Upper lobe of right lung (tissue), 1 donor: ENCODE measurements around the gene SRL. TPM values are rescaled to one million over a fixed set of nuclear protein-coding genes. Genes with fewer than 3 reads are reported as not detected.
A peak's percentile ranks its signal among the peaks of the same experiment; 100 is the strongest.

Experiments
- ATAC-seq: fragments of 200-7000 bp; cut with Tn5 transposase; one replicate; pipeline ENCODE4 v1.9.1; 2020; ENCODE audit warnings: mild to moderate bottlenecking, moderate library complexity
- DNase-seq: peaks from one replicate; pipeline ENCODE4 v3.0.0-alpha.2; 2020
- H3K27ac ChIP-seq: fragments of 200-600 bp; one replicate; pipeline ENCODE4 v1.8.0; 2022
- H3K27me3 ChIP-seq: fragments of 200-600 bp; one replicate; pipeline ENCODE4 v1.8.0; 2022; ENCODE audit warnings: mild to moderate bottlenecking
- H3K36me3 ChIP-seq: fragments of 200-600 bp; one replicate; pipeline ENCODE4 v1.8.0; 2022
- H3K4me1 ChIP-seq: fragments of 200-600 bp; one replicate; pipeline ENCODE4 v1.8.0; 2022
- H3K4me3 ChIP-seq: fragments of 200-600 bp; one replicate; pipeline ENCODE4 v1.8.0; 2022; ENCODE audit warnings: mild to moderate bottlenecking
- H3K9me3 ChIP-seq: fragments of 200-600 bp; one replicate; pipeline ENCODE4 v1.8.0; 2022
- intact Hi-C: fragments of 100-400 bp; cut with DNase I; formaldehyde crosslinking; loops from one replicate; pipeline ENCODE4 v1.11.0; 2022
- total RNA-seq: library from RNA; stranded (reverse); fragmentation: NEBNext Ultra II Directional; extraction: Animal tissue kit (Norgen Biotek cat#: 25700); gene quantifications from one replicate; pipeline ENCODE4 v1.2.1, GENCODE V29; 2021
- TF ChIP-seq, protein P1 (sequence below): fragments of 200-600 bp; IDR thresholded peaks from one replicate; pipeline ENCODE4 v1.8.0; 2022; ENCODE audit warnings: antibody characterized with exemption
- donor health status: DM: no; HTN: yes; CAD: no; lungs with severe emphysema.

Gene SRL
- total RNA-seq, 1 donor from 2014 or later = 0.64 TPM

DNA sequence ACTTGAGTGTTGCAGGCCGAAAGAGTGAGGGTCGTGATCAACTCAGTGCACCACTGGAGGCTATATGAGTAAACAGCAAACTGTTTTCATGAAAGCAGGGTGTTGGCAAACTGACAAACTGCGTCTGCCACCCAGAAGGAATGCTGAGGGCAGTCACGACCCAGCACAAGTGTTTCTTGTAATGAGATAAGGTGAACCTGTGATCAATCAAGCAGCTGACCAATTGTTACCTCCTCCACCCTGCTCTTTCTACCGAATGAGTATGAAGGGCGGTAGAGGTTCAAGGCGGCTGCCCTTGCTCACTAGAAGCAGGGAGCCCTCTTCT lies 5.5 kb upstream of the SRL start:
- intact Hi-C loops = no loop called here
- no peaks in the 10 kb centered on the region for H3K9me3 ChIP-seq
- ATAC-seq (peak; percentile 60), DNase-seq (no peak)
- no peaks in the 10 kb centered on the region for H3K36me3 ChIP-seq
- no peaks in the 10 kb centered on the region for H3K4me1 ChIP-seq
- H3K27ac ChIP-seq = peak overlapping the region; percentile 36
- no peaks in the 10 kb centered on the region for H3K27me3 ChIP-seq
- no peak overlapping the region for H3K4me3 ChIP-seq
- TF ChIP-seq, protein P1, sequence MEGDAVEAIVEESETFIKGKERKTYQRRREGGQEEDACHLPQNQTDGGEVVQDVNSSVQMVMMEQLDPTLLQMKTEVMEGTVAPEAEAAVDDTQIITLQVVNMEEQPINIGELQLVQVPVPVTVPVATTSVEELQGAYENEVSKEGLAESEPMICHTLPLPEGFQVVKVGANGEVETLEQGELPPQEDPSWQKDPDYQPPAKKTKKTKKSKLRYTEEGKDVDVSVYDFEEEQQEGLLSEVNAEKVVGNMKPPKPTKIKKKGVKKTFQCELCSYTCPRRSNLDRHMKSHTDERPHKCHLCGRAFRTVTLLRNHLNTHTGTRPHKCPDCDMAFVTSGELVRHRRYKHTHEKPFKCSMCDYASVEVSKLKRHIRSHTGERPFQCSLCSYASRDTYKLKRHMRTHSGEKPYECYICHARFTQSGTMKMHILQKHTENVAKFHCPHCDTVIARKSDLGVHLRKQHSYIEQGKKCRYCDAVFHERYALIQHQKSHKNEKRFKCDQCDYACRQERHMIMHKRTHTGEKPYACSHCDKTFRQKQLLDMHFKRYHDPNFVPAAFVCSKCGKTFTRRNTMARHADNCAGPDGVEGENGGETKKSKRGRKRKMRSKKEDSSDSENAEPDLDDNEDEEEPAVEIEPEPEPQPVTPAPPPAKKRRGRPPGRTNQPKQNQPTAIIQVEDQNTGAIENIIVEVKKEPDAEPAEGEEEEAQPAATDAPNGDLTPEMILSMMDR = no peak

DNA sequence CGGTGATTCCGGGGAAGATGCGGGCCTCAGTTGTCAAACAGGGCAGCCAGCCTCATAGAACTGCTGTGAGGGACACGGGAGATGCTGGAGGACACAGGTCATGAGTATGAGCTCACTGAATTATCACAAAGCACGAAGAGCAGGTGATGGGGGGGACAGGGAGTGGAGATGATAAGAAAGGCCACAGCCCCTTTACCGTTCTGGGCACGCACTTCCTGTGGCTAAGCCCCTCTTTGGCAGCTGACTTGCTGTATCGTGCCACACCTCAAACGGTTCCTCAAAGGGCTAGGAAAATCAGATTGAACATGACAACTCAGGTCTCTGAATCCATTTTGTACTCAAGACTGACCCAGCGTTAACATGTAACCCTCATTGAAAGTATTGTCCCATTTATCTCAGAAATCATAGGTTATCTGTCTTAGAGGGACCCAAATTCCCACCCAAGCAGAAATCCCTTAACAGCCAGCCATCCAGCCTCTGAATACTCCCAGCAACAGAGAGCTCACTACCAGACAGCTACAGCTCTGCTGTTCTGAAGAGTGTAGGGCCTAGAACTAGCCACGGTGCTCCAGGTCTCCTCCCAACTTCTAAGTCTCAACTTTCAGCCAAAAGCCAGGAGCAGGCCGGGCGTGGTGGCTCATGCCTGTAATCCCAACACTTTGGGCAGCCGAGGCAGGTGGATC lies 5.0 kb upstream of the SRL start:
- Histone ChIP-seq H3K36me3 (no peaks in the 10 kb centered on the region), H3K4me1 (no peaks in the 10 kb centered on the region), H3K9me3 (no peaks in the 10 kb centered on the region), H3K4me3 (no peak overlapping the region), H3K27me3 (no peaks in the 10 kb centered on the region), H3K27ac (peak overlapping the region; percentile 36)
- intact Hi-C loops = no loop called here
- DNase-seq (no peak), ATAC-seq (peak; percentile 56)
- TF ChIP-seq, protein P1 = no peak

DNA sequence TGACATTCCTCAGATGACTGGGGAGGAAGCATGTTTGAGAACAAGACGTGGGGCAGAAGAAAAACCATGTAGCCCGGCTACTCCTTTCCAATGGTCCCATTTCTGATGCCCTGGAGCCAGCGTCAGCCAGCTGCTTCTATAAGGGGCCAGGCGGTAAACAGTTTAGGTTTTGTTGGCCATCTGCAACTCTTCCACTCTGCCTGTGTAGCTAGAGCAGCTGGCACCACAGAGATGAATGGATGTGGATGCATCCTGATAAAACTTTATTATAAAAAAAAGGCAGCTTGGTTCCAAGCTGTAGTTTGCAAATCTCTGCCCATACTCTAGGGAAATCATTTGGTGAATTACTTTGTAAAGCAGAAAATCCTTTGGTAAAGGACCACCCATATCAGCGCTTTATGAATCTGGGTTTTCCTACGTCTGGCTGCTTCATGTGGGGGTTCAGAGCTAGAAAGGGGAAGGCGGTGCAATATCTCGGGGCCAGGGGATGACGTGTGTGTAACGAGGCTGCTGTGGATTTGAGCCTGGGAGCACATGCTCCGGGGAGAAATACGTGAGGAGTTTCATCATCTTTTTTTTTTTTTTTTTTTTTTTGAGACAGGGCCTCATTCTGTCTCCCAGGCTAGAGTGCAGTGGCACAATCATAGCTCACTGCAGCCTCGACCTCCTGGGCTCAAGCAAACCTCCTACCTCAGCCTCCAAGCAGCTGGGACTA lies 3.4 kb upstream of the SRL start:
- Histone ChIP-seq H3K4me1 (no peaks in the 10 kb centered on the region), H3K4me3 (no peak overlapping the region), H3K27ac (no peak overlapping the region), H3K27me3 (no peaks in the 10 kb centered on the region), H3K9me3 (no peaks in the 10 kb centered on the region), H3K36me3 (no peaks in the 10 kb centered on the region)
- ATAC-seq = no peak
- no peak for DNase-seq
- TF ChIP-seq, protein P1 = no peak
- intact Hi-C loops = no loop called here

DNA sequence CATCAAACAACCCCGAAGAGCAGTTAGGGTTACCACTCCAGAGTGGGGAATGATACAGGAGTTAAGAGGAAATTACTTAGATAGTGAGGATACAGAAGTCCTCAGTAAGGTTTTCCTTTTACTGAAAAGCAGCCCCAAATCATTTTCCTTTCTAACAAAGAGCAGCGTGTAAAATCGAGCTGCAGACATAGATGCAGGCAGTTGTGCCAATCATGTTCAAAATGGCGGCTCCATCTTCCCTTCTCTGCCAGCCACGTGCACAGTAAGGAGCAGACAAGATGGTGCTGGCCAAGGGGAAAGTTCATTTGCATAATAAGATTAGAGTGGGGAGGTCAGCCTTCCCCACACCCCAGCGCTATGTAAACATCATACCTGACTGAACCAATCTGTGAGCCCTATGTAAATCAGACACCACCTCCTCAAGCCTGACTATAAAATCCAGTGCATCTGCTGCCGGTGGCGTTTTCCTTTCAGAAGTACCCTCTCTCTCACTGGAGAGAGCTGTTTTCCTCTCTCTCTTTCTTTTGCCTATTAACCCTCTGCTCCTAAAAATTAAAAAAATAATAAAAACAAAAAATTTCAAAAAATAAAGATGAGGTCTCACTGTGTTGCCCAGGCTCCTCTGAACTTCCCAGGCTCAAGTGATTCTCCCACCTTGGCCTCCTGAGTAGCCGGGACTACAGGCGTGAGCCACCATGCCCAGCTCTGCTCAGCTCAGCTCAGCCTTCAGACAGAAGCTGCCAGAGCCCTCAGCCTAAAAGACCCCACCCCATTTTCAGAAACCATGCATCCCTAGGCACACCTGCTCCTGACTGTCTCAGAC lies 2.6 kb upstream of the SRL start:
- TF ChIP-seq, protein P1 = no peak
- Histone ChIP-seq H3K27ac (no peak overlapping the region), H3K4me3 (no peak overlapping the region), H3K4me1 (no peaks in the 10 kb centered on the region), H3K36me3 (no peaks in the 10 kb centered on the region), H3K27me3 (no peaks in the 10 kb centered on the region), H3K9me3 (no peaks in the 10 kb centered on the region)
- intact Hi-C loops = no loop called here
- peak; percentile 17 for ATAC-seq
- DNase-seq = no peak

DNA sequence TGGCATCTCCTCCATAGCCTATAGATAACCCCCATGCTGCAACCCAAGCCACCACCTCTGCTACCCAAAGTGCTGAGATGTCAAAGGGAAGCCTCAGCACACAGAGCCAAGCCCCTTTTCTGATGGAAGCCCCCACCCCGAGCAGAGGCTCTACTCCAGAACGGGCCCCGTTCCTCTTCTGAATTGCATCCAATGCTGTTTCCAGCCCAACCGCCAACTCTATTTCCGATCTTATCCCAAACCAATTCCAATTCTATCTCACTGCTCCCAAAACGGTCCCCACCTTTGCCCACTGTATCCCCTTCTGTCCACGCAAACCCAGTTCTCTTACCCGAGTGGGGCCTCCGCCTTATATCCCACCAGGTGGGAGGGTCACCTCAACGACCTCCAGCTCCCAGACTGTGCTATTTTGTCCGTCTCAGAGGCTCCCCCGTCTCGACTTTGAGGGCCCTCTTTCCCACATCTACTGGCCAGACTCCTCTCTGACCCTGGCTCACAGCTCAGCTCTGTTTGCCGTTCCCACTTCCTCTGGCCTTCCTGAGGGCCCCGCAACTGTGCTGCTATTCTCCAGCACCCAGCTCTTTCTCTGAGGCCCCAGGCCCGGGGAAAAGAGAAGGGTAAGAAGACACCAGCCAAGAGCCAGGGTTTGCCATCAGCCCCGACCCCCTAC lies 487 bp downstream of the SRL start:
- intact Hi-C loops = no loop called here

More for the DNA sequence above, 487 bp downstream of the SRL start:
- H3K27ac ChIP-seq = no peak overlapping the region
- no peak overlapping the region for H3K4me3 ChIP-seq
- TF ChIP-seq, protein P1 = no peak
- H3K27me3 ChIP-seq = no peaks in the 10 kb centered on the region
- no peaks in the 10 kb centered on the region for H3K9me3 ChIP-seq
- ATAC-seq = no peak
- no peaks in the 10 kb centered on the region for H3K4me1 ChIP-seq
- no peaks in the 10 kb centered on the region for H3K36me3 ChIP-seq
- no peak for DNase-seq
